ENCODE measurements around the gene EPHB3.

GRCh38 chr3:184626923-184627322, 65.3 kb downstream of the EPHB3 start:
- TF ChIP-seq CHD2 (IDR thresholded peaks at IDR 0.05; ENCODE audit: low read length, partially characterized antibody): no peak
- TF ChIP-seq ESRRA (IDR thresholded peaks at IDR 0.05; ENCODE audit: borderline replicate concordance, low read length): no peak
- no peak for TF ChIP-seq RAD21 (conservative IDR thresholded peaks at IDR 0.05 in 1 of 2, IDR thresholded peaks at IDR 0.05 in 1 of 2)
